Neuronal stem cell (in vitro differentiated cells): ENCODE data around the gene STRBP.

Experiments used
- DNase-seq: peaks from one replicate; pipeline ENCODE4 v3.0.0-alpha.2; 2013; ENCODE audit warnings: low spot score
- H2AFZ ChIP-seq: one replicate; pipeline ENCODE4 v1.6.1; 2013; ENCODE audit warnings: mild to moderate bottlenecking, low read length, inconsistent platforms
- H2AK5ac ChIP-seq: 2 replicates; pipeline ENCODE4 v1.6.1; 2013; ENCODE audit warnings: low read depth, mild to moderate bottlenecking, inconsistent platforms, low read length, moderate library complexity, mixed read lengths
- H2BK120ac ChIP-seq: 2 replicates; pipeline ENCODE4 v1.6.1; 2013; ENCODE audit warnings: low read depth, mild to moderate bottlenecking, inconsistent platforms, low read length, moderate library complexity, mixed read lengths
- H2BK12ac ChIP-seq: one replicate; pipeline ENCODE4 v1.6.1; 2013; ENCODE audit warnings: low read length, inconsistent platforms
- H2BK15ac ChIP-seq: 2 replicates; pipeline ENCODE4 v1.6.1; 2013; ENCODE audit warnings: mild to moderate bottlenecking, low read length, inconsistent platforms, mixed read lengths
- H2BK5ac ChIP-seq: one replicate; pipeline ENCODE4 v1.6.1; 2013; ENCODE audit warnings: inconsistent platforms, mild to moderate bottlenecking, low read length, moderate library complexity
- H3K14ac ChIP-seq: one replicate; pipeline ENCODE4 v1.6.1; 2013; ENCODE audit warnings: low read length, inconsistent platforms
- H3K18ac ChIP-seq: 2 replicates; pipeline ENCODE4 v1.6.1; 2013; ENCODE audit warnings: low read length, inconsistent platforms
- H3K23ac ChIP-seq: 2 replicates; pipeline ENCODE4 v1.6.1; 2013; ENCODE audit warnings: low read depth, mild to moderate bottlenecking, mixed read lengths, low read length, inconsistent platforms; ENCODE audit not compliant: poor library complexity
- H3K27ac ChIP-seq: replicated peaks from 3 replicates; pipeline ENCODE4 v1.5.1; 2013; ENCODE audit warnings: low read length, inconsistent platforms
- H3K27me3 ChIP-seq, 3 experiments: 2 replicates each; pipeline ENCODE4 v1.6.1; 2013; ENCODE audit warnings: low read length in 3 of 3, mild to moderate bottlenecking in 2 of 3, inconsistent platforms in 1 of 3, low read depth in 1 of 3, mixed read lengths in 1 of 3, moderate library complexity in 1 of 3; ENCODE audit not compliant: control insufficient read depth in 3 of 3, insufficient read depth in 3 of 3
- H3K36me3 ChIP-seq, 2 donors: replicated peaks in 1 of 2; 2 replicates each; pipeline ENCODE4 v1.6.1; 2013; ENCODE audit warnings: low read length in 2 of 2; ENCODE audit not compliant: control insufficient read depth in 2 of 2, insufficient read depth in 2 of 2
- H3K4ac ChIP-seq: 2 replicates; pipeline ENCODE4 v1.6.1; 2013; ENCODE audit warnings: inconsistent platforms, mild to moderate bottlenecking, low read length, moderate library complexity
- H3K4me1 ChIP-seq, 2 donors: 1 replicate in 1 of 2; 2 replicates in 1 of 2; pipeline ENCODE4 v1.6.1; 2013; ENCODE audit warnings: low read length in 2 of 2, low read depth in 1 of 2; ENCODE audit not compliant: control insufficient read depth in 2 of 2, insufficient read depth in 1 of 2
- H3K4me2 ChIP-seq: one replicate; pipeline ENCODE4 v1.6.1; 2013; ENCODE audit warnings: mild to moderate bottlenecking, low read length, inconsistent platforms; ENCODE audit not compliant: insufficient read depth, poor library complexity, severe bottlenecking
- H3K4me3 ChIP-seq, 2 donors: 2 replicates each; pipeline ENCODE4 v1.5.1; 2013; ENCODE audit warnings: low read length in 2 of 2, mild to moderate bottlenecking in 2 of 2, inconsistent platforms in 1 of 2, moderate library complexity in 1 of 2
- H3K79me1 ChIP-seq: one replicate; pipeline ENCODE4 v1.6.1; 2013; ENCODE audit warnings: low read depth, mild to moderate bottlenecking, inconsistent platforms, low read length, moderate library complexity
- H3K9ac ChIP-seq: one replicate; pipeline ENCODE4 v1.6.1; 2013; ENCODE audit warnings: mild to moderate bottlenecking, low read depth, low read length, inconsistent platforms; ENCODE audit not compliant: poor library complexity
- H3K9me3 ChIP-seq, 2 donors: replicated peaks in 1 of 2; 2 replicates each; pipeline versions ENCODE3 to v1.6.1; 2013; ENCODE audit warnings: low read length in 2 of 2, mild to moderate bottlenecking in 2 of 2, inconsistent platforms in 1 of 2, low read depth in 1 of 2, mixed read lengths in 1 of 2, moderate library complexity in 1 of 2; ENCODE audit not compliant: control insufficient read depth in 2 of 2, insufficient read depth in 1 of 2
- H4K8ac ChIP-seq: one replicate; pipeline ENCODE4 v1.6.1; 2013; ENCODE audit warnings: low read depth, mild to moderate bottlenecking, inconsistent platforms, low read length, moderate library complexity
- H4K91ac ChIP-seq: one replicate; pipeline ENCODE4 v1.6.1; 2013; ENCODE audit warnings: low read length, low read depth, mild to moderate bottlenecking, inconsistent platforms; ENCODE audit not compliant: poor library complexity
- WGBS, 2 donors: extraction: QIAGEN DNeasy Blood & Tissue Kit; methylation state at CpG; one replicate each; pipeline ENCODE4 v1.1.7; 2013; ENCODE audit warnings: missing lambda C conversion rate in 2 of 2, mixed read lengths in 1 of 2; ENCODE audit not compliant: insufficient read length in 2 of 2, insufficient replicate concordance in 1 of 2; ENCODE audit errors: extremely low coverage in 2 of 2; 5-methylcytosine and 5-hydroxymethylcytosine counted together

The STRBP gene

DNA sequence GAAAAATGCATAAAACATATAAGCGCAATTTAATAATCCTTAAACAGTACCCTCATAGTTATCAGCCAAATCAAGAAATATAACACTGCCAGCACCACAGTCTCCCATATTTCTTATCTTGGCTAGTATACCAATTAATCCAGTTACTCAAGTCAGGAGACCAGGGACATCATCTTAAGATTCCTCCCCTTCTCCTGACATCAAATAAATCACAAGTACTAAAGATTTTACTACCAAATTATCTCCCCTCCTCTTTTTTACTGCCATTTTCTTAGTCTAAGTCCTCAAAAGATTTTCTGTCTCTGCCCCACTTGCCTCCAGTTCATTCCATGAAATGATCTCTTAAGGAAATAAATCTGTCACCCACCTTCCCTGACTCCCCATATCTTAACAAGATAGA, 37.0 kb downstream of the STRBP start:
- Histone ChIP-seq H3K4me3 (no peak overlapping the region), H3K79me1 (no peaks in the 10 kb centered on the region), H2AFZ (no peak overlapping the region), H3K4me1 (peaks cover 0 to 2% of the 10 kb centered on the region in 2 donors), H3K4me2 (no peak overlapping the region), H3K9ac (no peak overlapping the region), H2BK15ac (no peak overlapping the region), H3K9me3 (no peaks in the 10 kb centered on the region), H2BK120ac (no peak overlapping the region), H3K14ac (no peak overlapping the region), H3K27me3 (no peaks in the 10 kb centered on the region), H4K8ac (no peak overlapping the region), H3K27ac (no peak overlapping the region), H4K91ac (no peak overlapping the region), H2AK5ac (no peak overlapping the region), H3K36me3 (no peaks in the 10 kb centered on the region), H3K18ac (no peak overlapping the region), H2BK5ac (no peak overlapping the region), H3K23ac (no peak overlapping the region), H2BK12ac (no peak overlapping the region), H3K4ac (no peak overlapping the region)
- no peak for DNase-seq
- WGBS, 2 donors: no CpG with 5 or more reads among the region's 1 CpG

GRCh38 chr9:123228967-123229366, 39.4 kb downstream of the STRBP start:
- H3K27me3 ChIP-seq: no peaks in the 10 kb centered on the region
- H3K9ac ChIP-seq: no peak overlapping the region
- H3K9me3 ChIP-seq: no peaks in the 10 kb centered on the region
- H2BK5ac ChIP-seq: no peak overlapping the region
- WGBS, 2 donors: no CpG with 5 or more reads among the region's 4 CpGs
- H3K23ac ChIP-seq: no peak overlapping the region
- no peak overlapping the region for H2BK120ac ChIP-seq
- no peaks in the 10 kb centered on the region for H3K36me3 ChIP-seq
- H3K79me1 ChIP-seq: no peaks in the 10 kb centered on the region
- H4K91ac ChIP-seq: no peak overlapping the region
- no peak overlapping the region for H2AFZ ChIP-seq
- no peak overlapping the region for H3K18ac ChIP-seq
- H3K14ac ChIP-seq: no peak overlapping the region
- H3K4me1 ChIP-seq: peaks cover 0 to 2% of the 10 kb centered on the region in 2 donors
- no peak overlapping the region for H3K4me2 ChIP-seq
- no peak for DNase-seq
- no peak overlapping the region for H3K27ac ChIP-seq
- no peak overlapping the region for H3K4ac ChIP-seq
- no peak overlapping the region for H2BK12ac ChIP-seq
- no peak overlapping the region for H4K8ac ChIP-seq
- no peak overlapping the region for H2BK15ac ChIP-seq
- H2AK5ac ChIP-seq: no peak overlapping the region
- H3K4me3 ChIP-seq: no peak overlapping the region

DNA sequence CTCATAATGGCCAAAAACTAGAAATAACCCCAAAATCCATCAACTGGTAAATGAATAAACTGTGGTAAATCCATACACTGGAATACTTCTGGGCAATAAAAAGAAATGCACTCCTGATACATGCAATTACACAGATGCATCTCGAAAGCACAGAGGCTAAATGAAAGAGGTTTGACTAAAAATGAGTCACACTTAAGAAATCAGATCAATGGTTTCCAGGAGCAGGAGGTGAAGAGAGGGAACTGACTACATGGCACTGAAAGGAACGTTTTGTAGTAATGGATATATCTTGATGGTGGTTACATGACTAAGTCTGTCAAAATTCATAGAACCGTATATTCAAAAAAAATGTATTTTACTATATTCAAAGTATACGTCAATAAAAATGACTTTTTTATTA, 42.4 kb downstream of the STRBP start:
- Histone ChIP-seq H2AFZ (no peak overlapping the region), H2AK5ac (no peak overlapping the region), H2BK12ac (no peak overlapping the region), H3K4ac (no peak overlapping the region), H3K4me1 (no peaks in the 10 kb centered on the region), H3K18ac (no peak overlapping the region), H3K9me3 (no peaks in the 10 kb centered on the region), H3K23ac (no peak overlapping the region), H2BK5ac (no peak overlapping the region), H3K9ac (no peak overlapping the region), H3K4me2 (no peak overlapping the region), H3K36me3 (no peaks in the 10 kb centered on the region), H3K27ac (no peak overlapping the region), H2BK15ac (no peak overlapping the region), H3K79me1 (no peaks in the 10 kb centered on the region), H3K4me3 (no peak overlapping the region), H4K91ac (no peak overlapping the region), H3K14ac (no peak overlapping the region), H3K27me3 (no peaks in the 10 kb centered on the region), H2BK120ac (no peak overlapping the region), H4K8ac (no peak overlapping the region)
- no peak for DNase-seq
- WGBS, 2 donors: no CpG with 5 or more reads among the region's 4 CpGs

GRCh38 chr9:123225374-123225813, 43.0 kb downstream of the STRBP start:
- no peak overlapping the region for H2BK120ac ChIP-seq
- H3K9ac ChIP-seq: no peak overlapping the region
- H3K27me3 ChIP-seq: no peaks in the 10 kb centered on the region
- H2BK12ac ChIP-seq: no peak overlapping the region
- no peak overlapping the region for H3K27ac ChIP-seq
- WGBS, 2 donors: no CpG with 5 or more reads among the region's 4 CpGs
- no peak overlapping the region for H2BK5ac ChIP-seq
- H3K79me1 ChIP-seq: no peaks in the 10 kb centered on the region
- H2AK5ac ChIP-seq: no peak overlapping the region
- no peak overlapping the region for H3K4me2 ChIP-seq
- H3K9me3 ChIP-seq: no peaks in the 10 kb centered on the region
- H2BK15ac ChIP-seq: no peak overlapping the region
- no peak overlapping the region for H3K23ac ChIP-seq
- H4K8ac ChIP-seq: no peak overlapping the region
- no peak overlapping the region for H3K4me3 ChIP-seq
- no peak overlapping the region for H3K14ac ChIP-seq
- no peaks in the 10 kb centered on the region for H3K4me1 ChIP-seq
- no peak overlapping the region for H4K91ac ChIP-seq
- peak; percentile 4 for DNase-seq
- H3K36me3 ChIP-seq: no peaks in the 10 kb centered on the region
- no peak overlapping the region for H2AFZ ChIP-seq
- H3K4ac ChIP-seq: no peak overlapping the region
- H3K18ac ChIP-seq: no peak overlapping the region
